GM10248 (cell line): ENCODE measurements around the gene CA10.

ENCODE experiments used
- CTCF ChIA-PET: fragments of 300-600 bp; sonication (Branson Sonifier 250); formaldehyde crosslinking; extraction: SDS; loops from one replicate; lab custom pipeline; 2021; ENCODE audit warnings: antibody characterized with exemption; lab: Yijun Ruan, JAX
- POLR2A ChIA-PET: fragments of 350-650 bp; sonication (Branson Sonifier 250); formaldehyde crosslinking; extraction: SDS; loops from one replicate; lab custom pipeline; 2020; ENCODE audit warnings: antibody characterized with exemption; lab: Yijun Ruan, JAX
- DNase-seq: peaks from one replicate; pipeline ENCODE4 v3.0.0; 2012; ENCODE audit errors: extremely low spot score
- CTCF ChIP-seq: IDR thresholded peaks from 2 replicates; pipeline ENCODE4 v1.5.1; 2012; ENCODE audit warnings: mild to moderate bottlenecking, low read depth; ENCODE audit errors: extremely low read depth, missing control alignments, control extremely low read depth

The CA10 gene

GRCh38 chr17:51610155-51610554 lies 548.4 kb downstream of the CA10 start:
- no peak for DNase-seq
- POLR2A ChIA-PET: no interaction called here
- no peak for TF ChIP-seq CTCF
- CTCF ChIA-PET: no interaction called here

GRCh38 chr17:51608251-51608933 lies 550.1 kb downstream of the CA10 start:
- no peak for DNase-seq
- POLR2A ChIA-PET: no interaction called here
- CTCF ChIA-PET: no interaction called here
- no peak for TF ChIP-seq CTCF

GRCh38 chr17:51607512-51607911 lies 551.0 kb downstream of the CA10 start:
- DNase-seq: no peak
- CTCF ChIA-PET: no interaction called here
- POLR2A ChIA-PET: no interaction called here
- no peak for TF ChIP-seq CTCF

GRCh38 chr17:51604299-51605020 lies 554.1 kb downstream of the CA10 start:
- CTCF ChIA-PET: no interaction called here
- POLR2A ChIA-PET: no interaction called here
- DNase-seq: no peak
- TF ChIP-seq CTCF: no peak

GRCh38 chr17:51601622-51602261 lies 556.8 kb downstream of the CA10 start:
- TF ChIP-seq CTCF: no peak
- no peak for DNase-seq
- ChIA-PET CTCF (interaction anchor here (0.9 kb wide), 1 partner anchor 11 kb away, joined by 3 read pairs; no protein-coding TSS in a partner anchor), POLR2A (no interaction called here)

- POLR2A ChIA-PET: no interaction called here
- TF ChIP-seq CTCF: no peak
- CTCF ChIA-PET: no interaction called here
- no peak for DNase-seq
Measured at GRCh38 chr17:51598824-51599223, 559.7 kb downstream of the CA10 start.
